Thoracic aorta (tissue), 2 donors: ENCODE data around the gene MTFR1L. TPM values are rescaled to one million over a fixed set of nuclear protein-coding genes. Genes with fewer than 3 reads are reported as not detected.
A peak's percentile ranks its signal among the peaks of the same experiment; 100 is the strongest.

Source experiments
- ATAC-seq: fragments of 150-250 bp; one replicate; pipeline ENCODE4 v1.8.0; 2017; ENCODE audit warnings: low read depth; ENCODE audit not compliant: insufficient number of reproducible peaks, low FRiP score
- DNase-seq: peaks from one replicate; pipeline ENCODE4 v3.0.0-alpha.2; 2020; ENCODE audit warnings: low spot score
- H3K27ac ChIP-seq, 2 donors: fragments of 200-600 bp; sonication (generic); 1 replicate in 1 of 2; 2 replicates in 1 of 2; pipeline ENCODE4 v1.5.1; 2016; ENCODE audit warnings: mild to moderate bottlenecking in 2 of 2, moderate library complexity in 2 of 2
- H3K27me3 ChIP-seq: fragments of 200-600 bp; sonication (generic); replicated peaks from 2 replicates; pipeline ENCODE4 v1.6.0; 2016; ENCODE audit warnings: mild to moderate bottlenecking; ENCODE audit not compliant: insufficient read depth
- H3K36me3 ChIP-seq: fragments of 200-600 bp; sonication (generic); one replicate; pipeline ENCODE4 v1.5.1; 2016
- H3K4me1 ChIP-seq, 2 donors: fragments of 200-600 bp; sonication (generic); 1 replicate in 1 of 2; 2 replicates in 1 of 2; pipeline versions ENCODE4 v1.5.1 to v1.6.0; 2016; ENCODE audit warnings: low read depth in 2 of 2, mild to moderate bottlenecking in 1 of 2; ENCODE audit not compliant: control insufficient read depth in 1 of 2
- H3K4me3 ChIP-seq: fragments of 200-600 bp; sonication (generic); 2 replicates; pipeline ENCODE4 v1.5.1; 2016; ENCODE audit warnings: mild to moderate bottlenecking
- H3K9me3 ChIP-seq: fragments of 200-600 bp; sonication (generic); 2 replicates; pipeline ENCODE4 v1.5.1; 2016
- total RNA-seq, 2 donors: library from RNA; depleted of rRNA; stranded (reverse); fragments of >200 nt; gene quantifications; one replicate each; pipeline versions ENCODE4 v1.1.0 to v1.2.3, GENCODE V29; 2016
- TF ChIP-seq, protein P1 (sequence below): fragments of 200-600 bp; sonication (generic); IDR thresholded peaks from one replicate; pipeline ENCODE4 v1.5.1; 2019; ENCODE audit warnings: antibody characterized with exemption

Gene MTFR1L
- total RNA-seq, 2 donors from 2014 or later = 63.4 to 81.9 TPM

DNA sequence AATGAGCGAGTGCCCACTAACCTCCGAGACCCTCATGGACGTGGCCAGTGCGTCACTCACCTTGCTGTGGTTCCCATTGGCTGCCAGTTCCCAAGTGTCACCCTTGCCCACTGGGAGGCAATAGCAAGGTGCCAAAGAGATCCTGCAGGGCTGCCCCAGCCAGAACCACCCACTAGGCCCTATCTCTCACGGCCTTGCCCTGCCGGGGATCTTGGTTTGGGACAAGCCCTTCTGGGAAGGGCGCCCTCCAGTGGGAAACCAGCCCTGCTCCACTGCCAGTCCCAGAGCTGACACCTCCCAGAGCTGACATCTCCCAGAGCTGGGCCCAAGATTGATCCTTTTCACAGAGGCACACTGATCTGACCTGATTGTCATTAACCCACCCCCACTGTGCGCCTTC, 21.8 kb upstream of the MTFR1L start:
- DNase-seq = no peak
- Histone ChIP-seq H3K4me1 (peaks cover 16 to 42% of the 10 kb centered on the region in 2 donors), H3K27me3 (no peaks in the 10 kb centered on the region), H3K4me3 (no peak overlapping the region), H3K27ac (no peak overlapping the region), H3K9me3 (no peaks in the 10 kb centered on the region), H3K36me3 (no peaks in the 10 kb centered on the region)
- TF ChIP-seq, protein P1, sequence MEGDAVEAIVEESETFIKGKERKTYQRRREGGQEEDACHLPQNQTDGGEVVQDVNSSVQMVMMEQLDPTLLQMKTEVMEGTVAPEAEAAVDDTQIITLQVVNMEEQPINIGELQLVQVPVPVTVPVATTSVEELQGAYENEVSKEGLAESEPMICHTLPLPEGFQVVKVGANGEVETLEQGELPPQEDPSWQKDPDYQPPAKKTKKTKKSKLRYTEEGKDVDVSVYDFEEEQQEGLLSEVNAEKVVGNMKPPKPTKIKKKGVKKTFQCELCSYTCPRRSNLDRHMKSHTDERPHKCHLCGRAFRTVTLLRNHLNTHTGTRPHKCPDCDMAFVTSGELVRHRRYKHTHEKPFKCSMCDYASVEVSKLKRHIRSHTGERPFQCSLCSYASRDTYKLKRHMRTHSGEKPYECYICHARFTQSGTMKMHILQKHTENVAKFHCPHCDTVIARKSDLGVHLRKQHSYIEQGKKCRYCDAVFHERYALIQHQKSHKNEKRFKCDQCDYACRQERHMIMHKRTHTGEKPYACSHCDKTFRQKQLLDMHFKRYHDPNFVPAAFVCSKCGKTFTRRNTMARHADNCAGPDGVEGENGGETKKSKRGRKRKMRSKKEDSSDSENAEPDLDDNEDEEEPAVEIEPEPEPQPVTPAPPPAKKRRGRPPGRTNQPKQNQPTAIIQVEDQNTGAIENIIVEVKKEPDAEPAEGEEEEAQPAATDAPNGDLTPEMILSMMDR = no peak
- no peak for ATAC-seq

DNA sequence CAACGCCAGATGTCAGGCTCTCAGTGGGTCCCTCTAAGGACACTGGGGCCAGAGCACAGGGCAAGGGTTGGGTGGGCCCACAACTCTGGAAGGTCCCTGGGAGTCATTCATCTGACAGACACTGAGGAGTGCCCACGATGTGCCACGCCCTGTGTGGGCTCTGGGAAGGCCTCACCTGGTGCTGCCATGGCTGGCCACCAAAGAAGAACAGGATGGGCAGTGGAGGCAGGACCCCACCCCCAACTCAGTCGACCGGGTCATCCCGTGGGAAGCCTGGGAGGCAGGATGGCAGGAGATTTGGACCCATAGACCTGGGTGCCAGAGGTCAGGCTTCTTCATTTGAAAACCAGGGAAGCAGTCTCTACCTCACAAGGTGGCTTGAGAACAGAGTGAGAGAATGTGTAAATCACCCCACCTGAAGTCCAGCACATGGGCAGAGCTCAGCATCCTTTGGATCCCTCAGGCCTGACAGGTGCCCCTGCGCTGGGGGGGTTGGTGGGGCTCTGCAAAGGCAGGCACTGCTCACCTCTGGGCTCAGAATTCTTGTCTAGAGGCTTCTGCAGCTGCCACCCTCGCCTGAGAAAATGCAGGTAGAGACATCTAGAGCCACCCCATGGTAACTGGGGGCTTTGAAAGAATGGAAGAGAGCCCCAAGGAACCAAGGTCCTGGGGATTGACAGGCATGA, 20.9 kb upstream of the MTFR1L start:
- Histone ChIP-seq H3K27me3 (no peaks in the 10 kb centered on the region), H3K27ac (peak overlapping the region; percentile 88 to 90), H3K36me3 (no peaks in the 10 kb centered on the region), H3K4me3 (no peak overlapping the region), H3K4me1 (peaks cover 18 to 47% of the 10 kb centered on the region in 2 donors), H3K9me3 (no peaks in the 10 kb centered on the region)
- TF ChIP-seq, protein P1 = no peak
- DNase-seq = no peak
- no peak for ATAC-seq

DNA sequence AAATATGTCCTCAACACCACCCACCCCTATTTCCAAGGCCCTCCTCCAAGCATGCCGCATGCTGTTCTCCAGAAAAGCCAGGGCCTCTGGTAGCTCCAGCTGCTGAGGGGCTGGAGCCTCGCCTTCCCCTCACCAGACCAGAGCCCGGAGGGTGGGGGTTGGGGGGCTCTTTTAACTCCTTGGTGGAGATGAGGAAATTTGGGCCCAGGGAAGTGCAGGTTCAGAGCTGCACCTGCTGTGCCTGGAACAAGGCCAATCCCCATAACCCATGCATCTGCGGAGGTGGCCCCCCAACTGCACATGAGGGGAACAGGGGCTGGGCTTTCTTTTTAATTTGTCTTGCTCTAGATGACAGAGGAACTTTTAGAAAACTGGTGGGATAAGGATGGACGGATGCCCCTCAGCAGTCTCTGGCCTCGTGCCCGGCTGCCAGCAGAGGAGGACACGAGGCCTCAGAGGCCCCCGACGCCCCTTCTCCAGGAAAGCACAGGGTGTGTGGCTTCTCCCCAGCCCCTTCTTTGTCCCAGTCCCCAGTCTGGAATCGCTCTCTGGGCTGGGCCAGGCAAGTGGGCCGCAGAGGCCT, 20.3 kb upstream of the MTFR1L start:
- Histone ChIP-seq H3K9me3 (no peaks in the 10 kb centered on the region), H3K27me3 (no peaks in the 10 kb centered on the region), H3K4me3 (peak overlapping the region; percentile 75), H3K4me1 (peaks cover 20 to 53% of the 10 kb centered on the region in 2 donors), H3K27ac (peak overlapping the region; percentile 88 to 90), H3K36me3 (no peaks in the 10 kb centered on the region)
- TF ChIP-seq, protein P1 = no peak
- DNase-seq (no peak), ATAC-seq (peak; percentile 25)

DNA sequence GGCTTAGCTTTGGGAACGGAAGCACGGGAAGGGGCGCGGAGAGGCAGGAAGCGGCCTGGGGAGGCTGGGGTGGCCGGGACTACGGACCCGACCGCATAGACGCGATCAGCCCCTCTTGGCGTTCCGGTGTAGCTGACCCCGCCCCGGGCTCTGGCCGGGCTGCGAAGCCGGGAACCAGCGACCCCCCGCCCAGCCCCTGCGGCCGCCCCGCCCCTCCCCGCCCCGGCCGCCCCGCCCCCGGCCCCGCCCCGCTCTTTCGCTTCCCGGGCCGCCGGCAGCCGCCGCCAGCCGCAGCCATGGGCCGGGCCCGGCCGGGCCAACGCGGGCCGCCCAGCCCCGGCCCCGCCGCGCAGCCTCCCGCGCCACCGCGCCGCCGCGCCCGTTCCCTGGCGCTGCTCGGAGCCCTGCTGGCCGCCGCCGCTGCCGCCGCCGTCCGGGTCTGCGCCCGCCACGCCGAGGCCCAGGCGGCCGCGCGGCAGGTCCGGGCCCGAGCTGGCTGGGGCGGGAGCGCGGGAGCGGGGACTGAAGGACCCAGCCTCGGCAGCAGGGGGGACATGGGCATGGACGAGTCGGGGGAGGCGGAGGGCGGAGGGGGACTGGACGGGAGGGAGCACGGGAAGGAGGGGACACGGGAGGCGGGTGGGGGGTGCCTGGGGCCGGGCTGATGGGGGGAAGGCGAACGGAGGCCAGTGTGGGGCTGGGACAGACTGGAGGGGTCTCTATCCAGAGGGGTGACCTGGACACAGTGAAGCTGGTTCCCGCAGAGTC, 19.6 kb upstream of the MTFR1L start, which contains the start of gene SELENON:
TSS of gene SELENON (plus strand) at position 259 of the 768 bp plus-strand sequence. CDS start at position 297, 38 bp downstream.
- Histone ChIP-seq H3K4me1 (peaks cover 24 to 60% of the 10 kb centered on the region in 2 donors), H3K36me3 (peaks cover 4% of the 10 kb centered on the region), H3K27me3 (no peaks in the 10 kb centered on the region), H3K9me3 (no peaks in the 10 kb centered on the region), H3K4me3 (peak within 1 kb of the TSS; percentile 86), H3K27ac (peak within 1 kb of the TSS; percentile 88 to 90)
- DNase-seq = no peak
- TF ChIP-seq, protein P1 = no peak
- peak; percentile 45 for ATAC-seq
